Activated CD4-positive, alpha-beta T cell treated with anti-CD3 and anti-CD28 coated beads, Interleukin-2, Interleukin-6, amounts not matched to agents 100 ng/mL and 50 ng/mL, durations not matched to agents 16 hours and 8 hours (primary cell): Measurements from ENCODE around the gene HDAC9.
A peak's percentile ranks its signal among the peaks of the same experiment; 100 is the strongest.

Experiments
- DNase-seq: peaks from one replicate; pipeline ENCODE4 v3.0.0-alpha.2; 2020

Gene HDAC9

GRCh38 chr7:18495412-18496340, at the start of gene HDAC9:
HDAC9 (plus strand) TSS chr7:18495749; CDS start chr7:18496303, 554 bp downstream.
- DNase-seq, result peak; percentile 17

- DNase-seq, result no peak
These were observed 49.5 kb upstream of the HDAC9 start for GRCh38 chr7:18445916-18446520.

GRCh38 chr7:18450019-18450418, 45.5 kb upstream of the HDAC9 start:
- no peak for DNase-seq

- DNase-seq, result no peak
These were observed 39.9 kb upstream of the HDAC9 start for GRCh38 chr7:18455606-18456005.

- no peak for DNase-seq
These were observed 37.7 kb upstream of the HDAC9 start for GRCh38 chr7:18457832-18458231.

GRCh38 chr7:18458830-18459229, 36.7 kb upstream of the HDAC9 start:
- DNase-seq, result no peak

- no peak for DNase-seq
These were observed 35.9 kb upstream of the HDAC9 start for GRCh38 chr7:18459484-18460245.

GRCh38 chr7:18461785-18462467, 33.6 kb upstream of the HDAC9 start:
- DNase-seq, result peak; percentile 46

GRCh38 chr7:18464830-18465229, 30.7 kb upstream of the HDAC9 start:
- DNase-seq, result no peak

- no peak for DNase-seq
These were observed 28.5 kb upstream of the HDAC9 start for GRCh38 chr7:18467011-18467410.

- no peak for DNase-seq
These were observed 26.8 kb upstream of the HDAC9 start for GRCh38 chr7:18468795-18469194.

- no peak for DNase-seq
These were observed 26.2 kb upstream of the HDAC9 start for GRCh38 chr7:18469316-18469715.

- DNase-seq, result no peak
These were observed 23.9 kb upstream of the HDAC9 start for GRCh38 chr7:18471476-18472160.

GRCh38 chr7:18472161-18472483, 23.4 kb upstream of the HDAC9 start:
- DNase-seq, result no peak

- DNase-seq, result no peak
These were observed 22.4 kb upstream of the HDAC9 start for GRCh38 chr7:18473119-18473518.

- no peak for DNase-seq
These were observed 20.6 kb upstream of the HDAC9 start for GRCh38 chr7:18474944-18475343.

GRCh38 chr7:18475488-18475887, 20.1 kb upstream of the HDAC9 start:
- no peak for DNase-seq

- DNase-seq, result no peak
These were observed 13.8 kb upstream of the HDAC9 start for GRCh38 chr7:18481776-18482175.

- no peak for DNase-seq
These were observed 7.5 kb upstream of the HDAC9 start for GRCh38 chr7:18488049-18488448.

GRCh38 chr7:18489624-18490023, 5.9 kb upstream of the HDAC9 start:
- DNase-seq, result no peak

- no peak for DNase-seq
These were observed 3.7 kb upstream of the HDAC9 start for GRCh38 chr7:18491871-18492270.

GRCh38 chr7:18494406-18494805, 1.1 kb upstream of the HDAC9 start:
- no peak for DNase-seq
